ENCODE measurements around the gene COG5.

COG5 gene

DNA sequence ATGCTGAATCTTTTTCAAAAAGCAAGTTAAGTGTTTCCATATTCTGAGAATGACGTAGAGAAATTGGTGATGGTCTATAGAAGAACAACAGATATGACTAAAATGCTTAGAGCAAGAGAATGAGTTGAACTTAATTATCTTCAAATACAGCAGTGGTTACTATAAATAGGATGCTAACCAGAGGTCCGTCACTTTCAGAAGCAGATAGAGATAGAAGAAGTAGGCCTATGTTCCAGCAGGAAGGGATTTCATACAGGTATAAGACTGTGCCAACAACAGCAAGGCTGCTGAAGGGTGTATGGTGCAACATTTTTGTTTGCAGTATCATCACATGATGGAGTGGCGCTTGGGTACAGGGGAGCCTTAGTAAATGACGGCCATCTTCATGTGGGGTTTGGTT, 326.3 kb downstream of the COG5 start:
- Histone ChIP-seq H3K79me2 (no peaks in the 10 kb centered on the region), H3K9me3 (ENCODE audit: control insufficient read depth, low read length) (no peaks in the 10 kb centered on the region), H3K9ac (no peak overlapping the region), H3K4me1 (no peaks in the 10 kb centered on the region), H3K4me3 (ENCODE audit: low read depth, low read length) (no peak overlapping the region), H3K27ac (no peak overlapping the region), H3K27me3 (ENCODE audit: control insufficient read depth, insufficient read depth, low read length) (no peaks in the 10 kb centered on the region), H3K36me3 (ENCODE audit: control insufficient read depth, insufficient read depth, low read length) (no peaks in the 10 kb centered on the region), H3K4me2 (ENCODE audit: low read length) (no peak overlapping the region), H2AFZ (no peak overlapping the region)
- TF ChIP-seq, protein P1, sequence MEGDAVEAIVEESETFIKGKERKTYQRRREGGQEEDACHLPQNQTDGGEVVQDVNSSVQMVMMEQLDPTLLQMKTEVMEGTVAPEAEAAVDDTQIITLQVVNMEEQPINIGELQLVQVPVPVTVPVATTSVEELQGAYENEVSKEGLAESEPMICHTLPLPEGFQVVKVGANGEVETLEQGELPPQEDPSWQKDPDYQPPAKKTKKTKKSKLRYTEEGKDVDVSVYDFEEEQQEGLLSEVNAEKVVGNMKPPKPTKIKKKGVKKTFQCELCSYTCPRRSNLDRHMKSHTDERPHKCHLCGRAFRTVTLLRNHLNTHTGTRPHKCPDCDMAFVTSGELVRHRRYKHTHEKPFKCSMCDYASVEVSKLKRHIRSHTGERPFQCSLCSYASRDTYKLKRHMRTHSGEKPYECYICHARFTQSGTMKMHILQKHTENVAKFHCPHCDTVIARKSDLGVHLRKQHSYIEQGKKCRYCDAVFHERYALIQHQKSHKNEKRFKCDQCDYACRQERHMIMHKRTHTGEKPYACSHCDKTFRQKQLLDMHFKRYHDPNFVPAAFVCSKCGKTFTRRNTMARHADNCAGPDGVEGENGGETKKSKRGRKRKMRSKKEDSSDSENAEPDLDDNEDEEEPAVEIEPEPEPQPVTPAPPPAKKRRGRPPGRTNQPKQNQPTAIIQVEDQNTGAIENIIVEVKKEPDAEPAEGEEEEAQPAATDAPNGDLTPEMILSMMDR (IDR thresholded peaks at IDR 0.05): no peak

DNA sequence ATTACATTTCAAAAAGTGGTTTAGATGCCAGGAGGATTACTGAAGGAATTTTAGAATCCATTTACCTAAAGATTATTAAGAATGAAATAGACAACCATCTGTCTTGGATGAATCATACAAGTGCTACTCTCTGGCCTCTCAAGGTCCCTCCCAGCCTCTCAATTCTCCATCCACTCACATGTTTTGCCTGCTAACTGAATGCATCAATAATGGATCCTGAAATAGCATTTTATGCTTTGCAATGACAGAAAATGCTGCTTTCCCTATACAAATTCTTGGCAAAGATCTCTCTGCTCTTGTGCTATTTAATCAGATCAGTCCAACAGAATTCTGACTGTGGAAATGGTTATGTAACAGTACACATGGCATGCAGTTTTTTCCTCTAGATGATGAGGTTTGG, 326.9 kb downstream of the COG5 start:
- TF ChIP-seq, protein P1 (IDR thresholded peaks at IDR 0.05): no peak
- Histone ChIP-seq H3K79me2 (no peaks in the 10 kb centered on the region), H3K9ac (no peak overlapping the region), H3K27me3 (ENCODE audit: control insufficient read depth, insufficient read depth, low read length) (no peaks in the 10 kb centered on the region), H3K36me3 (ENCODE audit: control insufficient read depth, insufficient read depth, low read length) (no peaks in the 10 kb centered on the region), H3K27ac (no peak overlapping the region), H3K4me3 (ENCODE audit: low read depth, low read length) (no peak overlapping the region), H3K4me2 (ENCODE audit: low read length) (no peak overlapping the region), H3K4me1 (no peaks in the 10 kb centered on the region), H2AFZ (no peak overlapping the region), H3K9me3 (ENCODE audit: control insufficient read depth, low read length) (no peaks in the 10 kb centered on the region)

DNA sequence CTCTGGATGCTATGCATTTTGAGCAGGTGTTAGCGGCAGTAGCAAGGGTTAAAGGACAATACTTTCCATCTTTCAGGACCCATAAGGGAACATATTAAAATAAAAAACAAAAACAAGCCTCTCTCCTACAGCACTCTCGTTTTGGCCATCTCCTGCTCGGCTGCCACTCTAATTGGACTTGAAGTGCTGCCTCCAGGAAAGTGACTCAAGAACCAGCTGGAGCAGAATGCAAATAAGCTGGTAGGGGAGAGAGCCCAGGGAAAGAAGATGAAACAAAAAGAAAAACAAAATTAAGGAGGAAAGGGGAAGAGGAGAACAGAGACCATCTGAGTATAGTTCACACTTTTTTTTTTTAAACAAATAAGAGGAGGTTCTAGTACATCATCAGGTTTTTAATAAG, 329.3 kb downstream of the COG5 start:
- Histone ChIP-seq H3K4me1 (no peaks in the 10 kb centered on the region), H3K27ac (no peak overlapping the region), H3K36me3 (ENCODE audit: control insufficient read depth, insufficient read depth, low read length) (no peaks in the 10 kb centered on the region), H3K27me3 (ENCODE audit: control insufficient read depth, insufficient read depth, low read length) (no peaks in the 10 kb centered on the region), H3K4me2 (ENCODE audit: low read length) (no peak overlapping the region), H3K79me2 (no peaks in the 10 kb centered on the region), H3K4me3 (ENCODE audit: low read depth, low read length) (no peak overlapping the region), H3K9ac (no peak overlapping the region), H3K9me3 (ENCODE audit: control insufficient read depth, low read length) (no peaks in the 10 kb centered on the region), H2AFZ (no peak overlapping the region)
- TF ChIP-seq, protein P1 (IDR thresholded peaks at IDR 0.05): no peak

DNA sequence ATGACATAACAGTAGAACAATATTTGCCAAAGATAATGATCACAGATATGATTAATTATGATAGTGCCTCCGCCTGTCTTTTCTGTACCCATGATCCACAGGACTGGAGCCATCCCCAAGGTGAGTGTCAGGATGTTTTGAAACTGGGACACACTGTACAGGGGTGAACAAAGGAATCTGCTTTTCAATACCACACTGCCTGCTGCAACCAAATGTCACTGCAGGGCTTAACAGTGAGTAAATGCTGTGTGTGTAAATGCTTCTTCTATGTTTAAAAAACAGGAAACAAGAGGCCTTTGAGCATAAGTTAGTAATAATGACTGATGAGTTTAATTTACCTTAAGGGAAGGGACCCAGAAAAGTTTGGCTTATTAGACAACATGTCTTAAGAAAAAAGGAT, 329.7 kb downstream of the COG5 start:
- Histone ChIP-seq H3K27ac (no peak overlapping the region), H3K27me3 (ENCODE audit: control insufficient read depth, insufficient read depth, low read length) (no peaks in the 10 kb centered on the region), H3K9me3 (ENCODE audit: control insufficient read depth, low read length) (no peaks in the 10 kb centered on the region), H3K4me3 (ENCODE audit: low read depth, low read length) (no peak overlapping the region), H3K36me3 (ENCODE audit: control insufficient read depth, insufficient read depth, low read length) (no peaks in the 10 kb centered on the region), H2AFZ (no peak overlapping the region), H3K79me2 (no peaks in the 10 kb centered on the region), H3K4me1 (no peaks in the 10 kb centered on the region), H3K9ac (no peak overlapping the region), H3K4me2 (ENCODE audit: low read length) (no peak overlapping the region)
- TF ChIP-seq, protein P1 (IDR thresholded peaks at IDR 0.05): no peak

DNA sequence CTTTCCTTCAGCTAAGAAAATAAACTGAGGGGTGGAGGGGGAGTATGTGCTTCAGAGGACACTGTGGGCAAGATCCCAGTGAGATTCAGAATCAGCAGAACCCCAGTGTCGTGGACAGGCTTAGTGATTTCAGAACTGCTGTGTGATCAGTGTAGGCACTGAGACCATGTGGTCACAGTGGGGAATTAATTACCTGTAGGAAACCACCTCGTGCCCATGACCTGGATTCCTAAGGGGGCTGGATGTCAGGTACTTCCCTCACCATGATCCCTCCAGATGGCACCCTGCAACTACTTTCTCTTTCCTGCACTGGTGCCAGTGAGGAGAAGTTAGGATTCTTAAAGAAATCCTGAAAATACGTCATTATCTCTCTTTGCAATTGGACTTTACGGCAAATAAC, 330.5 kb downstream of the COG5 start:
- no peak overlapping the region for H3K4me2 ChIP-seq (ENCODE audit: low read length)
- no peak overlapping the region for H3K9ac ChIP-seq
- no peaks in the 10 kb centered on the region for H3K27me3 ChIP-seq (ENCODE audit: control insufficient read depth, insufficient read depth, low read length)
- H3K36me3 ChIP-seq (ENCODE audit: control insufficient read depth, insufficient read depth, low read length): no peaks in the 10 kb centered on the region
- no peak overlapping the region for H3K4me3 ChIP-seq (ENCODE audit: low read depth, low read length)
- no peak overlapping the region for H3K27ac ChIP-seq
- H3K4me1 ChIP-seq: no peaks in the 10 kb centered on the region
- H3K9me3 ChIP-seq (ENCODE audit: control insufficient read depth, low read length): no peaks in the 10 kb centered on the region
- no peak overlapping the region for H2AFZ ChIP-seq
- TF ChIP-seq, protein P1 (IDR thresholded peaks at IDR 0.05): no peak
- no peaks in the 10 kb centered on the region for H3K79me2 ChIP-seq

Measured in parathyroid adenoma (tissue), 2 donors.